Measurements from ENCODE around the gene RNF138. TPM values are rescaled to one million over a fixed set of nuclear protein-coding genes. Genes with fewer than 3 reads are reported as not detected.

Gene RNF138
- total RNA-seq, 4 donors from 2014 or later = 13.2 to 28.6 (median 15.4) TPM

DNA sequence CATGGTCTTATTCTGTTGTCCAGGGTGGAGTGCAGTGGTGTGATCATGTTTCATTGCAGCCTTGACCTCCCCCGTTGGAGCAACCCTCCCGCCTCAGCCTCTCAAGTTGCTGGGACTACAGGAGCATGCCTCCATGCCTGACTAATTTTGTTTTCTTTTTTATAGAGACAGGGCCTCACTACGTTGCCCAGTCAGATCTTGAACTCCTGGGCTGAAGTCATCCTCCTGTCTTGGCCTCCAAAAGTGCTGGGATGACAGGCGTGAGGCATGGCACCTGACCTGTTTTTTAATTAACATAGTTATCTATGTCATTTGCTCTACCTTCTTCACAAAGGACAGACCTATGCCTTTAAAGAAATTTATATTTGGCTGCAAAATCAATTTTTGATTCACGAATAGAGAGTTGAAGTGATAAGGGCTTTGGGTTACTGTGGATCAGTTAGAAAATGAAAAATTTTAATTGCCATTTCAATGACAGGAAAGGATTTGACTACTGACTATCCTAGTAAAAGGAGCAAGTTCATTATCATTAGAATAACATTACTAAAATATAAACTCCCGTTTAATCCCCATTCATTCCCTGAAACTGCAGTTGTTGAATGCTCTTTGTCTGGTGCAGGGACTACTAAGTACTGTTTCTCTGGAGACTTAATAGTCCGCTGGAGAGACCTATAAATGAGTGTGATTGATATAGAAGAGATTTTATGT lies 3.7 kb downstream of the RNF138 start:
- WGBS, 2 donors = 78 to 85% methylated on average over 7 of the region's 7 CpGs
- H3K27ac ChIP-seq = no peak overlapping the region
- DNase-seq = no peak
- peaks cover 0 to 25% (median 0%) of the 10 kb centered on the region in 3 donors for H3K36me3 ChIP-seq
- no peak overlapping the region for H3K4me3 ChIP-seq
- peaks cover 5 to 64% (median 20%) of the 10 kb centered on the region in 3 donors for H3K4me1 ChIP-seq
- no peak for TF ChIP-seq POLR2A (IDR thresholded peaks at IDR 0.05)
- TF ChIP-seq CTCF (IDR thresholded peaks at IDR 0.05) = no peak
- intact Hi-C loops (cut with DNase I) = loop anchor here (10.0 kb wide), 1 partner anchor 151 kb away; the partner anchor contains the start of gene TRAPPC8
- no peaks in the 10 kb centered on the region for H3K9me3 ChIP-seq
- no peaks in the 10 kb centered on the region for H3K27me3 ChIP-seq

DNA sequence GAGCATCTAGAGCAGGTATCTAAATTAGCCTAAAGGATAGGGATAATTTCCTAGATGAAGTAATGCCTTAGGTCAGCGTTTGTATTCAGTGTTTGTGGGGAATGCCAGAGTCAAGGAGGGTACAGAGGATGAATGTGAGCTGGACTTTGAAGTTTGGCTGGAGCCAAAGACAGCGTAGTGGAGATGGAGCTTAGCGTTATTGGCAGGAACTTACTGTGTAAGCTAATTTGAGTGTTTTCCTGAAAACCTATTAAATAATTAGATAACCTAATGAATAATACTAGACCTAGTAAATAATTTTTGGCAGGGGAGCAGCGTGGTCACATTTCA lies 4.2 kb downstream of the RNF138 start:
- Histone ChIP-seq H3K27ac (no peak overlapping the region), H3K4me3 (no peak overlapping the region), H3K4me1 (peaks cover 5 to 63% (median 20%) of the 10 kb centered on the region in 3 donors), H3K9me3 (no peaks in the 10 kb centered on the region), H3K36me3 (peaks cover 0 to 25% (median 0%) of the 10 kb centered on the region in 3 donors), H3K27me3 (no peaks in the 10 kb centered on the region)
- TF ChIP-seq CTCF (IDR thresholded peaks at IDR 0.05) (no peak), POLR2A (IDR thresholded peaks at IDR 0.05) (no peak)
- 63 to 76% methylated on average over 4 of the region's 4 CpGs for WGBS, 2 donors
- intact Hi-C loops (cut with DNase I) = loop anchor here (10.0 kb wide), 1 partner anchor 151 kb away; the partner anchor contains the start of gene TRAPPC8
- no peak for DNase-seq

GRCh38 chr18:32096946-32097345 lies 5.3 kb downstream of the RNF138 start:
- 48 to 60% methylated on average over 2 of the region's 2 CpGs for WGBS, 2 donors
- intact Hi-C loops (cut with DNase I) = loop anchor here (10.0 kb wide), 1 partner anchor 152 kb away; the partner anchor contains the start of gene TRAPPC8

DNA sequence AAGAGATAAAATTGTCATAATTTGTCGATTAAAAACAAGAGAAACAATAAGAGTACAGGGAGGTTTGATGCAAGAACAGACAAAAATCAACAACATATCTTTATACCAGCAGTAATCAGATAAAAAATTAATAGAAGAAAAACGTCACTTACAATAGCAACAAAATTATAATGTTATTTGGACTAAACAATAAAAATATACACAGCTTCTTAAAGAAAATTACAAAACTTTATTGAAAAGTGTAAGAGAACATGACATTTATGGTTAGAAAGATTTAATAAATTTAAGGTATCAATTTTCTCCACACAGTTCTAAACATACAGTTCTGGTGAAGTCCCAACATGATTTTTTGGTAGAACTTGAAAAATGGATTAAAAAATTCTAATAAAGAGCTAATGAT lies 12.8 kb downstream of the RNF138 start:
- no peak for DNase-seq
- H3K9me3 ChIP-seq = no peaks in the 10 kb centered on the region
- H3K27me3 ChIP-seq = no peaks in the 10 kb centered on the region
- TF ChIP-seq POLR2A (IDR thresholded peaks at IDR 0.05) (no peak), CTCF (IDR thresholded peaks at IDR 0.05) (no peak)
- WGBS, 2 donors = 72 to 80% methylated on average over 2 of the region's 2 CpGs
- H3K4me1 ChIP-seq = peaks cover 0 to 1% (median 0%) of the 10 kb centered on the region in 3 donors
- H3K36me3 ChIP-seq = peaks cover 0 to 14% (median 0%) of the 10 kb centered on the region in 3 donors
- no peak overlapping the region for H3K4me3 ChIP-seq
- H3K27ac ChIP-seq = no peak overlapping the region
- intact Hi-C loops (cut with DNase I) = no loop called here

More at GRCh38 chr18:32096946-32097345, 5.3 kb downstream of the RNF138 start:
- TF ChIP-seq POLR2A (IDR thresholded peaks at IDR 0.05) (no peak), CTCF (IDR thresholded peaks at IDR 0.05) (no peak)
- Histone ChIP-seq H3K36me3 (peaks cover 0 to 25% (median 0%) of the 10 kb centered on the region in 3 donors), H3K9me3 (no peaks in the 10 kb centered on the region), H3K4me3 (no peak overlapping the region), H3K4me1 (peaks cover 5 to 53% (median 14%) of the 10 kb centered on the region in 3 donors), H3K27ac (no peak overlapping the region), H3K27me3 (no peaks in the 10 kb centered on the region)
- DNase-seq = no peak

DNA sequence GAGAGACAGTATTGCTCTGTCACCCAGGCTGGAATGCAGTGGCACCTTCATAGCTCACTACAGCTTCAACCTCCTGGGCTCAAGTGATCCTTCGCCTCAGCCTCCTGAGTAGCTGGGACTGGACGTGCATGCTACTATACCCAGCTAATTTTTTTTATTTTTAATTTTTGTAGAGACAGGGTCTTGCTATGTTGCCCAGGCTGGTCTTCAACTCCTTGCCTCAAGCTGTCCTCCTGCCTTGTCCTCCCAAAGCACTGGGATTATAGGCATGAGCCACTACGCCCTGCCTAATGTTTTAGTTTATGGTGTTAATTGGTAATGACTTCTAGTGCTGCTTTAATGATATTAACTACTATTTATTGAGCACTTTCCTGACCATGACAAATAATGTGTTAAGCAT lies 18.3 kb downstream of the RNF138 start:
- intact Hi-C loops (cut with DNase I) = no loop called here
- Histone ChIP-seq H3K4me3 (no peak overlapping the region), H3K27ac (no peak overlapping the region), H3K9me3 (no peaks in the 10 kb centered on the region), H3K27me3 (no peaks in the 10 kb centered on the region), H3K4me1 (peaks cover 0 to 10% (median 0%) of the 10 kb centered on the region in 3 donors), H3K36me3 (peaks cover 0 to 41% (median 0%) of the 10 kb centered on the region in 3 donors)
- TF ChIP-seq CTCF (IDR thresholded peaks at IDR 0.05) (no peak), POLR2A (IDR thresholded peaks at IDR 0.05) (no peak)
- WGBS, 2 donors = 89 to 97% methylated on average over 3 of the region's 3 CpGs
- DNase-seq = no peak
